PC-9 (cell line): ENCODE data around the gene QPCT.

Experiments
- CTCF ChIP-seq: fragments of 200-600 bp; sonication (generic); conservative IDR thresholded peaks from 2 replicates; pipeline ENCODE4 v1.6.1; 2017; ENCODE audit warnings: mixed run types, antibody characterized with exemption, mild to moderate bottlenecking, moderate library complexity
- EZH2 ChIP-seq: fragments of 200-600 bp; sonication (generic); IDR thresholded peaks from 2 replicates; pipeline ENCODE4 v1.8.0; 2017; ENCODE audit warnings: antibody characterized with exemption, low read depth

- TF ChIP-seq CTCF, result no peak
- no peak for TF ChIP-seq EZH2
These were observed 21.2 kb upstream of the QPCT start for GRCh38 chr2:37323176-37323780.
